Hepatocyte (in vitro differentiated cells): Measurements from ENCODE around the gene ANAPC16. TPM values are rescaled to one million over a fixed set of nuclear protein-coding genes. Genes with fewer than 3 reads are reported as not detected.
A peak's percentile ranks its signal among the peaks of the same experiment; 100 is the strongest.

Source experiments
- DNase-seq: peaks from one replicate; pipeline ENCODE4 v3.0.0-alpha.2; 2016; ENCODE audit warnings: low spot score
- H2AFZ ChIP-seq: fragments of 200-600 bp; sonication (generic); 2 replicates; pipeline ENCODE4 v1.6.0; 2016; ENCODE audit warnings: antibody characterized with exemption, mild to moderate bottlenecking
- H3K27ac ChIP-seq: fragments of 200-600 bp; sonication (generic); 2 replicates; pipeline ENCODE4 v1.5.1; 2016; ENCODE audit warnings: mild to moderate bottlenecking
- H3K27me3 ChIP-seq: fragments of 200-600 bp; sonication (generic); 2 replicates; pipeline ENCODE4 v1.6.1; 2016
- H3K36me3 ChIP-seq: fragments of 200-600 bp; sonication (generic); replicated peaks from 2 replicates; pipeline ENCODE4 v1.5.1; 2016; ENCODE audit warnings: low read depth; ENCODE audit not compliant: insufficient read depth
- H3K4me1 ChIP-seq: fragments of 200-600 bp; sonication (generic); 2 replicates; pipeline ENCODE4 v1.5.1; 2016; ENCODE audit warnings: mild to moderate bottlenecking, moderate library complexity; ENCODE audit not compliant: insufficient read depth
- H3K4me2 ChIP-seq: fragments of 200-600 bp; sonication (generic); 2 replicates; pipeline ENCODE4 v1.6.0; 2016
- H3K4me3 ChIP-seq: fragments of 200-600 bp; sonication (generic); 2 replicates; pipeline ENCODE4 v1.5.1; 2016; ENCODE audit warnings: mild to moderate bottlenecking
- H3K79me2 ChIP-seq: fragments of 200-600 bp; sonication (generic); 2 replicates; pipeline ENCODE4 v1.6.0; 2017; ENCODE audit warnings: mild to moderate bottlenecking
- H3K9me2 ChIP-seq: fragments of 200-600 bp; sonication (generic); replicated peaks from 2 replicates; pipeline ENCODE4 v1.6.0; 2017; ENCODE audit warnings: mild to moderate bottlenecking; ENCODE audit not compliant: insufficient read depth
- H3K9me3 ChIP-seq: fragments of 200-600 bp; sonication (generic); 2 replicates; pipeline ENCODE4 v1.5.1; 2016; ENCODE audit warnings: low read depth, mild to moderate bottlenecking
- H4K20me1 ChIP-seq: fragments of 200-600 bp; sonication (generic); 2 replicates; pipeline ENCODE4 v1.6.0; 2016; ENCODE audit warnings: mild to moderate bottlenecking; ENCODE audit not compliant: insufficient read depth, poor library complexity, severe bottlenecking
- EZH2 ChIP-seq: fragments of 200-600 bp; sonication (generic); IDR thresholded peaks from 2 replicates; pipeline ENCODE4 v1.6.1; 2016; ENCODE audit warnings: antibody characterized with exemption, mild to moderate bottlenecking, borderline replicate concordance
- EZH2phosphoT487 ChIP-seq: fragments of 200-600 bp; sonication (generic); IDR thresholded peaks from one replicate; pipeline ENCODE4 v1.6.1; 2018; ENCODE audit warnings: antibody characterized with exemption, mild to moderate bottlenecking, low read depth, moderate library complexity; ENCODE audit not compliant: unreplicated experiment, severe bottlenecking
- WGBS: methylation state at CpG from one replicate; pipeline ENCODE4 v1.1.6; 2016; ENCODE audit warnings: low lambda C conversion rate; ENCODE audit errors: missing lambda C conversion rate; 5-methylcytosine and 5-hydroxymethylcytosine counted together
- polyA plus RNA-seq: library from polyadenylated mRNA; unstranded; fragments of >200 nt; fragmentation: Nextera tagmentation; extraction: Ambion mirVana; gene quantifications from 2 replicates; pipeline ENCODE4 v1.2.1, GENCODE V29; 2016
- total RNA-seq: library from RNA; depleted of rRNA; stranded (reverse); fragments of >200 nt; gene quantifications from 2 replicates; pipeline ENCODE4 v1.2.3, GENCODE V29; 2014
- TF ChIP-seq, protein P1 (sequence below): fragments of 200-600 bp; sonication (generic); IDR thresholded peaks from 2 replicates; pipeline ENCODE4 v1.5.1; 2016; ENCODE audit warnings: antibody characterized with exemption, mild to moderate bottlenecking; ENCODE audit not compliant: poor library complexity

Gene ANAPC16
- total and polyA plus RNA-seq, 2 experiments from 2014 or later, result 109 to 118 TPM

DNA sequence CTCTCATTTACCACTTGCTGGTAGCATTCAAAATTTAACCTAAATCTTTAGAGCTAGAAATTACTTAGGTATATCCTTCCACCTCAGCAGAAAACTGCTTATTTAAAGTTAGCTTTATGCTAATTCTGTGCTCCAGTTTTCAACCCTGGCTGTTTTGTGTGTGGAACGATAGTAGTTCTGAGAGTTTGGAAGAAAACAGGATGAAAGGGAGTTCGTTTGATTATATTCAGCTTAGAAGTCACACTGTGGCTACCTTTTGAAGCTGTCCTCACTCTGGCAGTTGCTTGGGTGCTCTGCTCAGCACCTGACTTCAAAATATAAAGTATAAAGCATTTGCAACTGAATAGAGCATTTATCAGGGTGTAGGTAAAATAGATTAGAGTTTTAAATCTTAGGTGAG lies 2.9 kb downstream of the ANAPC16 start:
- TF ChIP-seq, protein P1, sequence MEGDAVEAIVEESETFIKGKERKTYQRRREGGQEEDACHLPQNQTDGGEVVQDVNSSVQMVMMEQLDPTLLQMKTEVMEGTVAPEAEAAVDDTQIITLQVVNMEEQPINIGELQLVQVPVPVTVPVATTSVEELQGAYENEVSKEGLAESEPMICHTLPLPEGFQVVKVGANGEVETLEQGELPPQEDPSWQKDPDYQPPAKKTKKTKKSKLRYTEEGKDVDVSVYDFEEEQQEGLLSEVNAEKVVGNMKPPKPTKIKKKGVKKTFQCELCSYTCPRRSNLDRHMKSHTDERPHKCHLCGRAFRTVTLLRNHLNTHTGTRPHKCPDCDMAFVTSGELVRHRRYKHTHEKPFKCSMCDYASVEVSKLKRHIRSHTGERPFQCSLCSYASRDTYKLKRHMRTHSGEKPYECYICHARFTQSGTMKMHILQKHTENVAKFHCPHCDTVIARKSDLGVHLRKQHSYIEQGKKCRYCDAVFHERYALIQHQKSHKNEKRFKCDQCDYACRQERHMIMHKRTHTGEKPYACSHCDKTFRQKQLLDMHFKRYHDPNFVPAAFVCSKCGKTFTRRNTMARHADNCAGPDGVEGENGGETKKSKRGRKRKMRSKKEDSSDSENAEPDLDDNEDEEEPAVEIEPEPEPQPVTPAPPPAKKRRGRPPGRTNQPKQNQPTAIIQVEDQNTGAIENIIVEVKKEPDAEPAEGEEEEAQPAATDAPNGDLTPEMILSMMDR, result no peak
- TF ChIP-seq EZH2, result no peak
- no peak for TF ChIP-seq EZH2phosphoT487
- no peaks in the 10 kb centered on the region for H3K9me2 ChIP-seq
- H3K4me3 ChIP-seq, result no peak overlapping the region
- 71% methylated on average over 2 of the region's 2 CpGs for WGBS
- peaks cover 77% of the 10 kb centered on the region for H3K79me2 ChIP-seq
- no peaks in the 10 kb centered on the region for H3K9me3 ChIP-seq
- peaks cover 3% of the 10 kb centered on the region for H4K20me1 ChIP-seq
- H2AFZ ChIP-seq, result no peak overlapping the region
- DNase-seq, result no peak
- no peaks in the 10 kb centered on the region for H3K36me3 ChIP-seq
- peak overlapping the region; percentile 17 for H3K4me2 ChIP-seq
- H3K4me1 ChIP-seq, result peaks cover 20% of the 10 kb centered on the region
- H3K27ac ChIP-seq, result peak overlapping the region; percentile 17
- H3K27me3 ChIP-seq, result no peaks in the 10 kb centered on the region

DNA sequence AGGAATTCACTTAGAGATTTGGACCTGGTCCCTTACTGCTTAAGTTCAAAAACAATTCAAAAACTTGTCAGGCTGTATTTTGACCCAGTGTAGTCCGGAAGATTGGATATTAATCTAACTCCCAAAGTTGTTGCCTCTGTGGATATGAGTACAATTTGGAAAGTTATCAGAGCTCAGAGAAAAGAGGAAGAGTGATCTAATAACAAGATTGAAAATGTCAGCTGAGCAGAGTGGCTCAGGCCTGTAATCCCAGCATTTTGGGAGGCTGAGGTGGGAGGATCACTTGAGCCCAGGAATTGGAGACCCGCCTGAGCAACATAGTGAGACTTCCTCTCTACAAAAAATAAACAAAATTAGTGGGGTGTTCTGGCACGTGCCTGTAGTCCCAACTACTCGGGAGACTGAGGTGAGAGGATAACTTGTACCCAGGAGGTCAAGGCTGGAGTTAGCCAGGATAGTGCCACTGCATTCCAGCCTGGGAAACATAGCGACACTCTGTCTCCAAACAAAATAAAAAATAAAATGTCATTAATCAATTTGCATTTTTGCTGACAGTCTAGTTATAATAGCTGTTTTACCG lies 3.5 kb downstream of the ANAPC16 start:
- DNase-seq, result no peak
- no peaks in the 10 kb centered on the region for H3K9me3 ChIP-seq
- no peaks in the 10 kb centered on the region for H3K9me2 ChIP-seq
- H3K27ac ChIP-seq, result peak overlapping the region; percentile 17
- H3K4me2 ChIP-seq, result no peak overlapping the region
- H3K79me2 ChIP-seq, result peaks cover 78% of the 10 kb centered on the region
- peaks cover 20% of the 10 kb centered on the region for H3K4me1 ChIP-seq
- WGBS, result 93% methylated on average over 6 of the region's 6 CpGs
- no peak overlapping the region for H2AFZ ChIP-seq
- TF ChIP-seq EZH2phosphoT487 (no peak), EZH2 (no peak)
- TF ChIP-seq, protein P1, result no peak
- H3K27me3 ChIP-seq, result no peaks in the 10 kb centered on the region
- H4K20me1 ChIP-seq, result peaks cover 3% of the 10 kb centered on the region
- H3K4me3 ChIP-seq, result no peak overlapping the region
- H3K36me3 ChIP-seq, result no peaks in the 10 kb centered on the region

DNA sequence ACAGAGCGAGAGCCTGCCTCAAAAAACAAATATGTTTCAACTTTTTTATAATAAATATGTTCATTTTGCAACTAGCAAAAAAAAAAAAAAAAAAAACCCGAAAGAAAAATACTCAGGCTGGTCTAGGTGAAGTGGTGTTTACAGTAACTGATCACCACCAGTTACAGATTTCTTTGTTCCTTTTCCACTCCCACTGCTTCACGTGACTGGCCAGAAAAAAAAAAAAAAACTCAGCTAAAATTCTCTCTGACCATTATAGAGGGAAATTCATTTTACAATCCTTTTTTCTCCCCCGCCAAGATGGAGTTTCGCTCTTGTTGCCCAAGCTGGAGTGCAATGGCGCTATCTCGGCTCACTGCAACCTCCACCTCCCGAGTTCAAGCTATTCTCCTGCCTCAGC lies 4.8 kb downstream of the ANAPC16 start:
- no peak overlapping the region for H3K27ac ChIP-seq
- peaks cover 13% of the 10 kb centered on the region for H3K4me1 ChIP-seq
- WGBS, result 95% methylated on average over 8 of the region's 8 CpGs
- no peaks in the 10 kb centered on the region for H3K36me3 ChIP-seq
- H3K9me3 ChIP-seq, result no peaks in the 10 kb centered on the region
- no peak for DNase-seq
- H4K20me1 ChIP-seq, result peaks cover 3% of the 10 kb centered on the region
- no peaks in the 10 kb centered on the region for H3K9me2 ChIP-seq
- H3K4me2 ChIP-seq, result no peak overlapping the region
- TF ChIP-seq EZH2phosphoT487 (no peak), EZH2 (no peak)
- TF ChIP-seq, protein P1, result no peak
- H3K4me3 ChIP-seq, result no peak overlapping the region
- peaks cover 78% of the 10 kb centered on the region for H3K79me2 ChIP-seq
- no peaks in the 10 kb centered on the region for H3K27me3 ChIP-seq
- no peak overlapping the region for H2AFZ ChIP-seq

DNA sequence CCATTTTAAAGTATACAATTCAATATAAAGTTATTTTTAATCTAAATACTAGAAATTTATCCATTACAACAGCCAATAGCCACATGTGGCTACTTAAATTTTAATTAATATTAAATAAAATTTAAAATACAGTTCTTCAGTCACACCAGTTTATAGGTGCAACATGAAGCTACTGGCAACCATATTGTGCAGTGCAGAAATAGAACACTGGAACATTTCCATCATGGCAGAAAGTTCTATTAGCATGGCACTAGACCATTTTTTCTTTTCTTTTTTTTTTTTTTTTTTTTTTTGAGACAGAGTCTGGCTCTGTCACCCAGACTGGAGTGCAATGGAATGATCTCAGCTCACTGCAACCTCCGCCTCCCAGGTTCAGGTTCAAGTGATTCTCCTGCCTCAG lies 5.5 kb downstream of the ANAPC16 start:
- Histone ChIP-seq H2AFZ (no peak overlapping the region), H3K36me3 (no peaks in the 10 kb centered on the region), H3K9me2 (no peaks in the 10 kb centered on the region), H4K20me1 (peaks cover 3% of the 10 kb centered on the region), H3K27ac (no peak overlapping the region), H3K9me3 (no peaks in the 10 kb centered on the region), H3K79me2 (peaks cover 85% of the 10 kb centered on the region), H3K4me1 (peaks cover 13% of the 10 kb centered on the region), H3K4me2 (no peak overlapping the region), H3K4me3 (no peak overlapping the region), H3K27me3 (no peaks in the 10 kb centered on the region)
- WGBS, result 100% methylated on average over 1 of the region's 1 CpG
- no peak for TF ChIP-seq EZH2phosphoT487
- TF ChIP-seq, protein P1, result no peak
- TF ChIP-seq EZH2, result no peak
- DNase-seq, result no peak
